ENCODE data around the gene ATP7A.

DNA sequence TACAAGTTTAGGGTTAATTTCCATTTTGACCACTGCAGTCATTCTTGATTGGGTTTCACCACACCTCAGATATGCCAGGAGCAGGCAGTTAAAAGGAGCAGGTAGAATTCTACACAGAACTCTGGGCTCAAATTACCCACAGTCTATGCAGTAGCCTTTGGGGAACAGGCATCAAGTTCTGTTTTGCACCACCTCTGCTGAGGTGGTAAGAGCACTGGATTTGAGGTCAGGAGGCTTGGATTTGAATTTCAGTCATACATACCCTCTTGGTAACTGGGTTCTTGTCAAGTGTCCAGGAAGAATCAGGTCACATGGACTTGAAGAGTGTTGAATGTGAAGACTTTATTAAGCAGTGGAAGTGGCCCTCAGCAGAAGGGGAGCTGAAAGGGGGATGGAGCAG lies 153.2 kb downstream of the ATP7A start:
- TF ChIP-seq GLIS3 (CRISPR knock-in tag; IDR thresholded peaks at IDR 0.05) (no peak), ARNTL (CRISPR knock-in tag; IDR thresholded peaks at IDR 0.05; ENCODE audit: borderline replicate concordance, low read depth) (no peak)
